Fibroblast of gingiva (primary cell): Measurements from ENCODE around the gene MCM8.
A peak's percentile ranks its signal among the peaks of the same experiment; 100 is the strongest.
"Not testable (repeated sequence)": the region's sequence is repeated elsewhere in the genome, so short reads cannot be mapped to it uniquely, and the experiment has no call there.

Source experiments
- DNase-seq: peaks from one replicate; pipeline ENCODE4 v3.0.0-alpha.2; 2011; ENCODE audit warnings: low read depth

The MCM8 gene

DNA sequence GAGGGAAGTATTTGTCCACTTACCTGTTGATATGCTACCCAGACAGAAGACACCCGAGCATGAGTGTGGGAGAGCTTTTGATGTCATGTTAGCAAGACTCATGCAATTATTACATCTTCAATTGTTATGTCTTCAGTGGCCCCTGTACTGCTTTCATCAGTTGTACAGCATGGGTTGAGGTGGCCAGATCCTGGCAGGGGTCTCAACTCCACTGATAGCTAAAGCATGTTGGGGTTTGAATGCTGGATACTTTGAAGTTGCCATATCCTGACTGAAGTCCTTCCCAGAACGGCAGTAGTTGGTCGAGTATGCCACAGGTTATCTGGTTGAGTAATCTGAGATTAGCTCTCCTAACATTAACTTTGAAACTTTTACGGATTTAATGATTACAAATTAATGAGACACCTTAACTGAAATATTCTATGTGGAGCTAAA, 56.7 kb downstream of the MCM8 start:
- no peak for DNase-seq

DNA sequence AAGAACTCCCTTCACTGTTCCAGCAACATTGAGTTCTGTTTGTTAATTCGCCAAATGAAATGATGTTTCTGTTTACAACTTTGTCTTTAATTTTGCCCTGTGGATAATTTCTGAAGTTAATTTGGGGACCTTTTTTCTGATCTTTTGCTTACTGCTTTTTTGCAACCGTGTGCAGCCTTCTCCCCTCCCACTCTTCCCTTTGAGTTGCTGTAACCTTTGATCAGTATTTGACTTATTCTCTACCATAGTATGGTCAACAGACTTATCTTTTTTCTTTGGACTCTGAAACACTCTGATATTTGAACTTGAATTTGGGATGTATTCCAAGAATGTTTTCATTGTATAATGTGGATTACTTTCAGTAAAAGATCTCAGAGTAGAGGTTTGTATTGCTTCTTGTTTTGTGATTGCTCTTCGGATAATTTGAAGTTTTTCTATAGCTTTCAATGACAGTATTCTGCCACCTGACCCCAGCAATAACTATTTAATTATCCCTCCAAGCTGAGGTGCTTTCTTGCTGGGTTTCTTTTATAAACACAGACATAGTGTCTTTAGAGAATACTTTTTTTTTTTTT, 57.2 kb downstream of the MCM8 start:
- no peak for DNase-seq

DNA sequence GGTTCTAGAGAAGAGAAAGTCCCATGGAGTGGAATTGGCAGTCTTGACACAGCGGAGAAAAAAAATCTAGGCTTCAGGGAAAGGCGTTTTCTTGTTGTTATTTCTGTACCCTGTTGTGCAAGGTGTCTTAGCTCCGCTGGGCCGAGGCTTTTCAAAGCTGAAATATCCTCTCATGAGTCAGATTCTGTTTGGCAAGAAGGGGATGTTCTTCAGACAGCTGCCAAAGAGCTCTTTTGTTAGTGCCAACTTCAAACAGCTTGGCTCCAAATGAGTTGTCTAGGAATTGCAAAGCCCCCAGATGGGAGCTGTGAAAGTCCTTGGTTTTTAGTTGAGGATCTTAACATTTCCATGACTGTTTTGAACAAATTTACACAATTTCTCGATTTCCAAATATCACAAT, 57.8 kb downstream of the MCM8 start:
- DNase-seq: peak; percentile 98

DNA sequence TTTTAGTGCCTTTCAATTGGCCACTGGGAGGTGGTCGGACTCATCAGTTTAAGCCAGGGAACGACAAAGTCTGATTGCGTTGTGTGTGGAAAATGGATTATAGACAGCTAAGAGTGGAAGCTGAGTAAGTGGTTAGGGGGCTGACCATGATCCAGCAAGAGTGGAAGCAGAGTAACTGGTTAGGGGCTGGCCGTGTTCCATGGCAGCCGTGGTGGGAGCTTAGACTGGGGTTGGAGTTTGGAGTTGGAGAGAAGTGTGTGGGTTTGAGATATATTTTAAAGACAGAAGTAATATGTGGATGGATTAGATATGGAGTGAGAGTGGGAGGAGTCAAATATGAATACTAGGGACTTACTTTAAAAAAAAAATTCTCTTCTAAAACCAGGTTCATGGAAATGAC, 61.7 kb downstream of the MCM8 start:
- no peak for DNase-seq

DNA sequence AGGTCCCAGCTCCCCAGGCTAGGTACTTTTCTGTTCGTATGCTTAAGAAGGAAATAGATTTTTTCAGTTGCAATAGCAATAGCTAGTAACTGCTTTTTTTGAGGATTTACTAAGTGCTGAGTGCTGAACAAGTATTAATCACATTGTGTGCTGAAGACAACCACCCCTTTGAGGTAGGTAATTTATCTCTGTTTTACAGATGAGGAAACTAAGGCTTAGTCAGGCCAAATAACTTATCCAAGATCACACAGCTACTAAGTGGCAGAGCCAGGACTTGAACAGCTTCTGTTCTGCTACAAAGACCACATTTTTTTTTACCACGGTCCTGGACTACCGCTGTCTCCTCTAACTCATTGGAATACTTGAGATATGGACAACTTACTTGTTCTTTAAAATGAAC, 63.6 kb downstream of the MCM8 start:
- DNase-seq: no peak

DNA sequence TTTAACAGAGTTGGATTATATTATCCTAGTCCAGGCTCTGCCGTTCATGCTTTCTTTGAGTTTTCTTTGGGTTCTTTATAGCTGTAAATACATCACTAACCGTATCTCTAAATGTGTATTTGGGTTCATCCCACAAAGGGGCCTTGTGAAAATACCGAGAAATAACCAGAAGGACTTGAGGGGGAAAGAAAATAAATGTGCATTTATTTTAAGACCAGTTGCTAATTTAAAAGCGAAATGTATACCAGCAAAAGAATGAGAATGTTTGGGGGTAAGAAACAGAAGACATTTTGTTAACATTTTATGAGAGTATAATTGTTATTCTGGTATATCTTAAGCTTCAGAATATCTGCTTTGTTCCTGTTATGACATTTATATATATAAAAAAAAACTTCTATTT, 64.5 kb downstream of the MCM8 start:
- no peak for DNase-seq

DNA sequence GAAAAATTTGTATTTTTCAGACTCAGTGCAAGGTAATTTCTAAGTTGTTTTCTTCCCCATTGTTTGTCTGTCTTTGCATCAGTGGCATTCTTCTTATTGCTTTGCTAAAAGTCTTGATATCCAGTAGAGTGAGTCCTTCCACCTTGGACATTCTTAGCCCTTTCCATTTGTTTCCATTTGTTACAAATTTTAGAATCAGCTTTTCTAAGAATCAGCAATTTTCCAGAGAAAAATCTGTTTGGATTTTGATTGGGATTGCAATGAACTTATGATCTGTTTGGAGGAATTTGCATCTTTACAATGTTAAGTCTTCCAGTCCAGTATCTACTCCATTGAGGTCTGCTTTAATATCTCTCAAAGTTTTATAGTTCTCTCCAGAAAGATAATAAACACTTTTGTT, 67.0 kb downstream of the MCM8 start:
- DNase-seq: no peak

DNA sequence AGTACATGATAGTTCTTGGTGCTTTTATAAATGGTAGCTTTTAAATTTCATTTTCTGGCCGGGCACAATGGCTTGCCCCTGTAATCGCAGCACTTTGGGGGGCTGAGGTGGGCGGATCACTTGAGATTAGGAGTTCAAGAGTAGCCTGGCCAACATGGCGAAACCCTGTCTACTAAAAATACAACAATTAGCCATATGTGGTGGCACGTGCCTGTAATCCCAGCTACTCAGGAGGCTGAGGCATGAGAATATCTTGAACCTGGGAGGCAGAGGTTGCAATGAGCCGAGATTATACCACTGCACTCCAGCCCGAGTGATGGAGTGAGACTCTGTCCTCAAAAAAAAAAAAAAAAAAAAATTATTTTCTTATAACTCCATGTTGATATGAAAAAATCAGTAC, 67.4 kb downstream of the MCM8 start:
- no peak for DNase-seq

DNA sequence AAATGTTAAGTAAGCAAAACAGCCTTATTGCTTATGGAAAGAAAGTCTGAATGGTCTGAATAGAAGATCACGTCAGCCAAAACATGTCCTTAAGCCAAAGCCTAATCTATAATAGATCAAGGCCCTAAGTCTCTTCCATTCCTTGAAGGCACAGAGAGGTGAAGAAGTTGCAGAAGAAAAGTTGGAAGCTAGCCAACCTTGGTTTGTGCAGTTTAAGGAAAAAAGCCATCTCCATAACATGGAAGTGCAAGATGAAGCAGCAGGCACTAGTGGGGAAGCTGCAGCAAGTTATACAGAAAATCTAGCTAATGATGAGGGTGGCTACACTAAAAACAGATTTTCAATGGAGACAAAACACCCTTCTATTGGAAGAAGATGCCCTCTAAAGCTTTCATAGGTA, 74.3 kb downstream of the MCM8 start:
- DNase-seq: no peak

DNA sequence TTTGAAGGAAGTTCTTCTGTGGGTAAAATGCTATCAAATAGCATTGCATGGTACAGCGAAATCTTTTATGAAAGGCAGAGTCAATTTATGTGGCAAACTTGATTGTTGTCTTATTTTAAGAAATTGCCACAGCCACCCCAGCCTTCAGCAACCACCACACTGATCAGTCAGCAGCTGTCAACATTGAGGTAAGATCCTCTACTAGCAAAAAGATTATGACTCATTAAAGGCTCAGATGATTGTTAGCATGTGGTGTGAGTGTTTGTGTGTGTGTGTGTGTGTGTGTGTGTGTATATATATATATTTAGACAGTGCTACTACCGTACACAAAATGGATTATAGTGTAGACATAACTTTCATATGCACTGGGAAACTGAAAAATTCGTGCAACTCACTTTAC, 75.6 kb downstream of the MCM8 start:
- peak; percentile 21 for DNase-seq

DNA sequence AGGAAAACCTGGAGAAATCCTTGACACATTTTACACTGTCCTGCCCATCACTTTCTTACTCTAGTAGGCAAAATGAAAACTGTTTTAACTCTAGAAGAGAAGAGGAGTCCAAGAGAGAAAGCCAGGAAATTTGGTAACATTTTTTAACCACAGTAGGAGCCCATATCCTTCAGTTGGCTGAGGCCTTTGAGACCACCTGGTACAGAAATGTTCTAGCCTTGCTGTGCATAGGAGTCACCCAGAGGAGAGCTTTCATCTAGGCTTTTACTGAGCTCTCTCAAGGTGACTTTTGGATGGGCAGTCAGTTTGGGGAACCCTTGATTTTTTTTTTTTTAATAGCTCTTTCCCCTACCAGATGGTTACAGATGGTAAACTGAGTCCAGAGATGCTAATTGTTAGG, 78.4 kb downstream of the MCM8 start:
- DNase-seq: no peak

DNA sequence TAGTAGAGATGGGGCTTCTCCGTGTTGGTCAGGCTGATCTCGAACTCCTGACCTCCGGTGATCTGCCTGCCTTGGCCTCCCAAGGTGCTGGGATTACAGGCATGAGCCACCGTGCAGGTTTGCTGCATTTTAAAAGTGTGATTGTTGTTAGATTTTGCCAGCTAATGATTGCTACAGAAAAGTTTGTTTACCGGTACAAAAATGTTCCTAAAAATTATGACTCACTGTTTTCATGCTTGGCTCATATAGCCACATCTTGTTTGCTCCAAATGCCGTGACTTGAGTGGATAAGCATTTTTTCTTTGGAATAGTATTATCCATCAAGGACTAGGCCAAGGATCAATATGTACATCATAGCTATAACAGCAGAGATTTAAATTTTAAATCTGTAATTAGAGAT, 79.1 kb downstream of the MCM8 start:
- peak; percentile 66 for DNase-seq

DNA sequence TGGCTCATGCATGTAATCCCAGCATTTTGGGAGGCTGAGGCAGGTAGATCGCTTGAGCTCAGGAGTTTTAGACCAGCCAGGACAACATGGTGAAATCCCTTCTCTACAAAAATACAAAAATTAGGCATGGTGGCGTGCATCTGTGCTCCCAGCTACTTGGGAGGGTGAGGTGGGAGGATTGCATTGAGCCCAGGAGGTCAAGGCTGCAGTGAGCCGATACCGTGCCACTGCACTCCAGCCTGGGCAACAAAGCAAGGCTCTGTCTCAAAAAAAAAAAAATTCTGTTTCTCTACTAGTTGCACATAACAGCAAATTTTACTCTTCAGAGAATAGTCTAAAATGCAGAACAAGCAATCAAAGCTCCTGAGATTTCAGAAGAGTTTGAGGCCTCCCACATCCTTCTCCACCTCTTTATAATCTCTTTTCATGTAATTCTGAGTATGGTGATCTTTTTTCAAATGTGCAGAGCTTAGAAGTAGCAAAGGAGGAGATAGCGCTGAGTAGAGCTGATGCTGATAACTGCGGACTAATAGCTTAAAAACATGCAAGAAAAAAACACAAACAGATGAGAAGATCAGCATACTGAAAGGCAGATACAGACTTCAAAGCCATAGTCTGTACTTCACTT, 80.1 kb downstream of the MCM8 start:
- DNase-seq: no peak

DNA sequence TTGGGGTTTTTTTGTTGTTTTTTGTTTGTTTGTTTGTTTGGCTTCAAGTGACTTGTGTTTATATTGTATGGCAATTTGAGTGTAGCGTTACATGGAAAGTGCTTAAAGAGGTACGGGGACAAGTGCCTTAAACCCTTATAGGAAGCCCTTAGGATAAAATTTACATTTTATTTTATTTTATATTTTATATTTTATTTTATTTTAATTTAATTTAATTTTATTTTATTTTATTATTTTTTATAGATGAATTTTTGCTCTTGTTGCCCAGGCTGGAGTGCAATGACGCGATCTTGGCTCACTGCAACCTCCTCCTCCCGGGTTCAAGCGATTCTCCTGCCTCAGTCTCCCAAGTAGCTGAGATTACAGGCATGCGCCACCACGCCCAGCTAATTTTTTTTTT, 82.5 kb downstream of the MCM8 start:
- not testable (repeated sequence) for DNase-seq

DNA sequence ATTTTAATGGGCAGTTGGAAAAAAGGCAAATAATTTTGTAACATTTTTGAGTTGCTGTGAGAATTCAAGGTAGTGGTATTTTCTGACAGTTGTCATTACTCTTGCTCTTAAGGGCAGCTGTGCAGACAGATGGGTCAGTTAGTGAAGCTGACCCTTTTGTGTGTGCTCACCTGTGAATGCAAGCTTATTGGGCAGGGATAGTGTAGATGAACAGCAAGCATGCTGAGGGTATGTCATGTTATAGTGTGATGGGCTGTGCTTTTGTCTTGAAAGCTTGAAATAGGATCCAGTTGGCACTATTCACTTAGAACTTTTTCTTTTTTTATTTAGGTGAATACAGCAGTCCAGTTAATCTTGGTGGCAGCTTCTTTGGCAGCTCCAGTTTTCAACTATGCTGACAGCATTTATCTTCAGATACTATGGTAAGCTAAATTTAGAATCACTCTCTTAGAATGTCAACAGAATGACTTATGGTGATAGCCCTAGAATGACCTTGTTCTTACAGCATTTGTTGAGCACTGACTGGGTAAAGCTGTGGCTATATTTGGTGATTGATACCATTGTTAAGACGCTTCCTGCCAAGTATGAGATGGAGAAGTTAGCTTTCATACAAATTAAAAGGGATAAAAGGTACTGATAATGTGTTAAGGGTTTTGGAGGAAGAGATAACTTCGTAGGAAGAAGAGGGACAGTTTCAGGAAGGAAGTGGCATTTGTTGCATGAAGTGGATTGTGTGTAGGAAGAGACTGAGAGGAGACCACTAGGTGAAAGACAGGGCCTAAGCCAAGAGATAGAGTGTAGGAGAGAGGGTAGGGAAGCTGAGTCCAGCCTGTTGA, 83.9 kb downstream of the MCM8 start:
- no peak for DNase-seq

DNA sequence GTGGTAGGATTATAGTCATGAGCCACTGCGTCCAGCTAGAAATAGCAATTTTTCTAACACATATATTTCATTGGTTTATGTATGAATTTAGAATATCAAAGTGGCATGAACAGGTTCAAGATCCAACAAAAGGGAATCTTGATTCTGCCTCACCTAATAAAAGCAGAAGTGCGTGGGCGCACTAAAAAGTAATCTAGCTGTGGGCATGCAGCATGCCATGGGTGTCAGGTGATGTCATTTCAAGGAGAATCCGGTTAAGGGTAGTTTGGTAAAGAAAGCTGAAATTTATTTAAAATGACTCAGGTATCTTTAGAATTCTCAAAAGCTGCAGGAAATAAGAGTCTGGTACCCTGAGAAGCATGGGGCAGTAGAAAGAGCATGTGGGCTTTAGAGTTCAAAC, 85.8 kb downstream of the MCM8 start:
- DNase-seq: no peak

DNA sequence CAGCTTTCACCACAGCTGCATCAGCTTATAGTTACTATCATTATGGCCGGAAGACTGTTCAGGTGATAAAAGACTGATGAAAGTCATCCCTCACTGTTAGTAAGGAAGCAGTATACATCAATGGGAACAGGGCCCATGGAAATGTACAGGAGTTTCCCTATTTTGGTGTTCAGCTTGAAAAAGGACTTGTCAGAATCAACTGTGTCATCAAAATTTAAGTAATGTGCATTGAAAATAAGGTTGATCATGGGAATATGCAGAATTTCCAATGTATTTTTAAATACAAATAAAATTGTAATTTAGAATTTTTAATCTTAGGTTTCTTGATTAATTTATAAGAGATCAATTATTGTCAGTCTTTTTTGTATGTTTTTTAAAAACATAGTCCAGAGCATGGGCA, 86.6 kb downstream of the MCM8 start:
- DNase-seq: no peak

DNA sequence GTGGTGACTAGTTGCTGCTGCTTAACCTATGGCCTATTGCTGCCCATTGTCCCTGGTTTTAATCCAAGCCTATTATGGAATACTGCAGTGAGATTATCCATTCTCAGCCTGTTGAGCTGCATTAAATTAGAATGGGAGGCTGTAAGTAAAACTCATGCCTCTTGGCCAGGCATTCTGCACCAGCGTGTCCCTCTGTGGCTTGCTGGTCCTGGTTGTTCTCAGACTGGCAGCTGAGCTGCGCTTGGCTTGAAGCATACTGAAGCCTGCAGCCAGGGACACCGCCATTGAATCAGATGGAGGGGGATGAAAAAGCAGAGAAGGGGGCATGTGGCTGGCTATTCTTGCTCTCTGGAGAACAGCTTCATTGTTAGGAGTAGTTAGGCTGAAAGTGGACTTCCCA, 87.8 kb downstream of the MCM8 start:
- no peak for DNase-seq

DNA sequence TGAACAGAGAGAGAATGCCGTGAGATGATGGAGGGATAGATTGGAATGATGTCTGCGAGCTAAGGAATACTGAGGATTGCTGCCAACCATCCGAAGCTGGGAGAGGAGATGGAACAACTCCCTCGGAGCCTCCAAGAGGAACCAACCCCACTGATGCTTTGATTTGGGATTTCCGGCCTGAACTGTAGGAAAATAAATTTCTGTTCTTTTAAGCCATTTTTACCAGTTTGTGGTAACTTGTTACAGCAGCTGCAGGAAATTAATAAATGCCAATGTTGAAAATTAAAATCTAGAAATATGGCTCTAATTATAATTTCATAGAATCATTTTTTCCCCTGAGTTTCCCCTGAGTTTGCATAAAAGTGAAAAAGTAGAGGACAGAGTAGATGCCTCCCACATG, 89.3 kb downstream of the MCM8 start:
- DNase-seq: no peak

DNA sequence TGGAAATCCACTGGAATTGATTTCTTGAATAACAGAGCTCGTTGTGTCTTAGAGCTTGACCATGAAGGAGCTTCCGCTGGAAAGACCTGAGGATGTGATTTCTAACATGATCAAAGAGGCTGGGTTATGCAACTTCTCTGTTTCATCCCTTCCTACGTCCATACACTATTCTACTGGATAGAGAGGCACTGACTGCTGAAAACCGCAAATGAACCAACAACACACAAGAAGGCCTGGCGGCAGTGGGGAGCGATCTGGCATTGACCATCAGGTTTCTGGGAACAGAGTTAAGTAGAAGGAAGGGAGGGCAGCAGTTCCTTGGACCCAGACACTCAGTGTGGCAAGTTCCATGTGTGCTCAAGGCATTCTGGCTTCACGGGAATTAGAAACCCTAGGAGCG, 90.1 kb downstream of the MCM8 start:
- no peak for DNase-seq

DNA sequence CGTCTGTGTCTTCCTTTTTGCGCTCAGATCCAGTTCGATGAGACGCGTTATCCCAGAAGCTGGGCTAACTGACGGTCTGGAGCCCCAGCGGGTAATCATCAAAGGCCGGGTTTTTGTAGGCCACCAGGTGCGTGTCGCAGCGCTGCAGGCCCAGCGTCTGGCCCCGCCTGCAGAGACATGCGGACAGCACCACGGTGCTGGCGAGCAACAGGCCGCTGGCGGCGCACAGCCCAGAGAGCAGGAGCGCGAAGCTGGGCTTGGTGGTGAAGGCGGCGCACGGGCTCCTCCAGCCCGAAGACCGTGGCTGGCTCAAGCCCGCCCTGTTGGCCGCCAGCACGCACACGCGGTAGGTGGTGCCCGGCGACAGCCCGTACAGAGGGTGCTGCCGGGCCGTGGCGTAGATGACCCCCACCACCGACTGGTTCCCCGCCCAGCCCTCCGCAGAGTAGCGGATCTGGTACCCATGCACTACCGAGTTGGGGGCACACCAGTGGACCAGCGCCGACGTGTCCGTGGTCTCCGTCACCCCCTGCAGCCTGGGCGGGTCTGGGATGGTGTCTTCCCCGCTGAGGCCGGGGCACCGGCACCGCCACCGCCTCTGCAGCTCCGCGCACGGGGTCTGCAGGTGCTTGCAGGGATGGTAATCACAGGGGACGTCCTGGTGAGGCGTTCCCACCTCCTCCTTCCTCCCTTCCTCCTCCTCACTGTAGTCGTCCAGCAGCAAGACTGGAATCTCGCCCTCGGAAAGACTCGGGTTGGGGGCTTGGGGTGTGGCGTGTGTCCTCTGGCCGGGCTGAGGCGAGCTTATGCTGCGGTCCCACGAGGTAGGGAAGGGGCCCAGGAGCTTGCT, 90.7 kb downstream of the MCM8 start:
- DNase-seq: no peak

DNA sequence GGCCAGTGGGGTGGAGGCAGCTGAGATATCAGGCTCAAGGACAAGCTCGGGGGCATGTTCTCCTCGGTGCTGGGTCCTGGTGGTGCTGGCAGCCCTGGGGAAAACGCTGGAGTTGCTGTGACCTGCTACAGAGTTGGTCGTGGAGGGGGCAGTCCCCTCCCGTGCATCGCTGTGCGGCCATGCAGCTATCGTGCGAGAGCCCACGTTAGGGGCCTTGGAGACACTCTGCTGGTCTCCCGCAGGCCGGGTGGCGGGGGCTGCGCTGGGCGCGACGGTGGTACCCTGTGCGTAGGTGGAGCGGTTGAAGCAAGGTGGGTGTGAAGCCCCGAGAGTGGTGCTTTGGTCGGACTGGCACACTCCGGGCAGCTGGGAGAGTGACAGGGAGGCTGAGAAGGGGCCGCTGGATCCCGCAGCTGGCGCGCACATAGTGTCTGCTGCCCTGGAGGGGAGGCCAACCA, 91.4 kb downstream of the MCM8 start:
- no peak for DNase-seq

DNA sequence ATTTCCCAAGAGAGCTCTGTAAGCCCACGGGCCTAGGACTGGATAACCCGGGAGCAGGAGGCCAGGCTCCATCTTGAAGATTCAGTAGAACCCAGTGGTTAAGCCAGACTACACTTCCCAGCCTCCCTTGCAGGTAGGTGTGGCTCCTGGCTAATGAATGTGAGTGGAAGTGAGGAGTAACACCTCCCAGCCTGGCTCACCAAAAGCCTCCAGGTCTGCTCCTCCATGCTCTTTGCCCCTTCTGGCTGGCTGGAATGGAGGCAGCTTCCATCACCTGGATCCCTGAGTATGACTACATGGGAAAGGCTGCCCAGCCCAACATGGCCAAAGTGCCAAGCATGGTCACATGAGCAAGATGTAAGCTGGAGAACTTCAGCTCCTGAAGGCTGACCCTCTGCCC, 93.7 kb downstream of the MCM8 start:
- no peak for DNase-seq
